Stimulated activated CD4-positive, alpha-beta T cell treated with anti-CD3 and anti-CD28 coated beads, Interleukin-2, amount 100 ng/mL, for 48 hours (primary cell): ENCODE measurements around the gene OR8J3.
"Not testable (repeated sequence)": the region's sequence is repeated elsewhere in the genome, so short reads cannot be mapped to it uniquely, and the experiment has no call there.

Experiments used
- DNase-seq, 2 donors: peaks; one replicate each; pipeline ENCODE4 v3.0.0-alpha.2; 2020

OR8J3 gene

GRCh38 chr11:56140151-56140661 is at the start of gene OR8J3:
OR8J3 (minus strand) TSS chr11:56140201; CDS start chr11:56137718, 2,483 bp downstream.
- DNase-seq: no peak

GRCh38 chr11:56188602-56189001 is 48.6 kb upstream of the OR8J3 start:
- DNase-seq: no peak

- DNase-seq: no peak
These were observed 43.5 kb upstream of the OR8J3 start for GRCh38 chr11:56183459-56183858.

GRCh38 chr11:56176318-56176717 is 36.3 kb upstream of the OR8J3 start, which contains the start of gene OR5J2:
OR5J2 (plus strand) TSS chr11:56176618; CDS start chr11:56176618, 0 bp downstream.
- no peak for DNase-seq

- DNase-seq: no peak
These were observed 32.3 kb upstream of the OR8J3 start for GRCh38 chr11:56172256-56172830.

GRCh38 chr11:56163804-56164203 is 23.8 kb upstream of the OR8J3 start:
- DNase-seq: no peak

- DNase-seq: no peak
These were observed 20.2 kb upstream of the OR8J3 start, which contains the start of gene OR8K5 for GRCh38 chr11:56160217-56160616. OR8K5 (minus strand) TSS chr11:56160317; CDS start chr11:56160317, 0 bp downstream.

GRCh38 chr11:56152333-56152732 is 12.3 kb upstream of the OR8J3 start:
- DNase-seq: no peak

GRCh38 chr11:56151376-56151775 is 11.4 kb upstream of the OR8J3 start:
- DNase-seq: no peak

GRCh38 chr11:56143681-56144080 is 3.7 kb upstream of the OR8J3 start:
- not testable (repeated sequence) for DNase-seq

- no peak for DNase-seq
These were observed 17.9 kb downstream of the OR8J3 start, which contains the start of gene OR8H3 for GRCh38 chr11:56122073-56122472. OR8H3 (plus strand) TSS chr11:56122373; CDS start chr11:56122373, 0 bp downstream.

GRCh38 chr11:56103210-56103737 is 36.7 kb downstream of the OR8J3 start, which contains the start of gene OR8H2:
OR8H2 (plus strand) TSS chr11:56103687; CDS start chr11:56105043, 1,356 bp downstream.
- no peak for DNase-seq

- no peak for DNase-seq
These were observed 47.0 kb downstream of the OR8J3 start, which contains the start of gene OR8I2 for GRCh38 chr11:56093008-56093407. OR8I2 (plus strand) TSS chr11:56093308; CDS start chr11:56093308, 0 bp downstream.

GRCh38 chr11:56089697-56090096 is 50.3 kb downstream of the OR8J3 start:
- no peak for DNase-seq
